Activated CD4-positive, alpha-beta T cell treated with anti-CD3 and anti-CD28 coated beads for 48 hours (primary cell): Measurements from ENCODE around the gene RANGRF.

ENCODE experiments used
- DNase-seq: peaks from one replicate; pipeline ENCODE4 v3.0.0-alpha.2; 2020

RANGRF gene

GRCh38 chr17:8275421-8276290 is 12.8 kb upstream of the RANGRF start:
- no peak for DNase-seq

GRCh38 chr17:8277317-8277716 is 11.2 kb upstream of the RANGRF start:
- DNase-seq = no peak

GRCh38 chr17:8282345-8282744 is 6.1 kb upstream of the RANGRF start:
- no peak for DNase-seq

GRCh38 chr17:8283356-8283755 is 5.1 kb upstream of the RANGRF start:
- no peak for DNase-seq

- DNase-seq = no peak
Measured at GRCh38 chr17:8284126-8284525, 4.3 kb upstream of the RANGRF start.

- DNase-seq = no peak
Measured at GRCh38 chr17:8285270-8286181, 2.9 kb upstream of the RANGRF start.

- DNase-seq = no peak
Measured at GRCh38 chr17:8287651-8288335, 677 bp upstream of the RANGRF start.

- DNase-seq = no peak
Measured at GRCh38 chr17:8289103-8289397, 580 bp downstream of the RANGRF start.

- DNase-seq = no peak
Measured at GRCh38 chr17:8290043-8290442, 1.6 kb downstream of the RANGRF start.

GRCh38 chr17:8292639-8293395 is 4.3 kb downstream of the RANGRF start:
- DNase-seq = no peak

GRCh38 chr17:8294361-8294760 is 5.9 kb downstream of the RANGRF start:
- no peak for DNase-seq

- DNase-seq = no peak
Measured at GRCh38 chr17:8294814-8295316, 6.4 kb downstream of the RANGRF start.

GRCh38 chr17:8300226-8300625 is 11.8 kb downstream of the RANGRF start:
- no peak for DNase-seq

- DNase-seq = peak; percentile 65
Measured at GRCh38 chr17:8300627-8301242, 12.3 kb downstream of the RANGRF start.

GRCh38 chr17:8310601-8311123 is 22.2 kb downstream of the RANGRF start:
- DNase-seq = no peak

GRCh38 chr17:8311131-8311790 is 22.8 kb downstream of the RANGRF start:
- no peak for DNase-seq

GRCh38 chr17:8312251-8312650 is 23.8 kb downstream of the RANGRF start:
- no peak for DNase-seq

GRCh38 chr17:8312726-8313600 is 24.5 kb downstream of the RANGRF start:
- DNase-seq = no peak

- DNase-seq = no peak
Measured at GRCh38 chr17:8314797-8315763, 26.6 kb downstream of the RANGRF start.
